HG03095 (cell line): ENCODE measurements around the gene PSMC5.
"Not testable (repeated sequence)": the region's sequence is repeated elsewhere in the genome, so short reads cannot be mapped to it uniquely, and the experiment has no call there.

Experiments used
- ATAC-seq: cut with Tn5 transposase; IDR thresholded peaks from one replicate; pipeline ENCODE4 v1.9.1; 2021; ENCODE audit warnings: moderate library complexity; ENCODE audit not compliant: unreplicated experiment

The PSMC5 gene

GRCh38 chr17:63827002-63827800 lies at the start of gene PSMC5, which contains the start of gene FTSJ3:
TSS of gene PSMC5 (plus strand) at chr17:63827431. CDS start at chr17:63827491, 60 bp downstream.
TSS of gene FTSJ3 (minus strand) at chr17:63827663. CDS start at chr17:63826902, 761 bp downstream.
- ATAC-seq, result peak; percentile 79

GRCh38 chr17:63780507-63780906 lies 46.7 kb upstream of the PSMC5 start:
- ATAC-seq, result no peak

- no peak for ATAC-seq
Observed at GRCh38 chr17:63780928-63781327, 46.3 kb upstream of the PSMC5 start.

GRCh38 chr17:63783522-63783921 lies 43.7 kb upstream of the PSMC5 start:
- ATAC-seq, result no peak

- no peak for ATAC-seq
Observed at GRCh38 chr17:63785556-63785955, 41.7 kb upstream of the PSMC5 start.

GRCh38 chr17:63786117-63786516 lies 41.1 kb upstream of the PSMC5 start:
- ATAC-seq, result no peak

GRCh38 chr17:63786971-63787711 lies 40.1 kb upstream of the PSMC5 start:
- no peak for ATAC-seq

GRCh38 chr17:63790057-63790456 lies 37.2 kb upstream of the PSMC5 start:
- no peak for ATAC-seq

GRCh38 chr17:63792055-63792729 lies 35.0 kb upstream of the PSMC5 start:
- ATAC-seq, result no peak

GRCh38 chr17:63796375-63796774 lies 30.9 kb upstream of the PSMC5 start:
- ATAC-seq, result not testable (repeated sequence)

- no peak for ATAC-seq
Observed at GRCh38 chr17:63798572-63799106, 28.6 kb upstream of the PSMC5 start.

- no peak for ATAC-seq
Observed at GRCh38 chr17:63800783-63801182, 26.4 kb upstream of the PSMC5 start.

- no peak for ATAC-seq
Observed at GRCh38 chr17:63804328-63804727, 22.9 kb upstream of the PSMC5 start.

- no peak for ATAC-seq
Observed at GRCh38 chr17:63805591-63805990, 21.6 kb upstream of the PSMC5 start.

- no peak for ATAC-seq
Observed at GRCh38 chr17:63809970-63810369, 17.3 kb upstream of the PSMC5 start.

GRCh38 chr17:63816123-63816522 lies 11.1 kb upstream of the PSMC5 start:
- ATAC-seq, result no peak

GRCh38 chr17:63816669-63817068 lies 10.6 kb upstream of the PSMC5 start:
- ATAC-seq, result no peak

GRCh38 chr17:63817736-63818385 lies 9.4 kb upstream of the PSMC5 start:
- no peak for ATAC-seq

GRCh38 chr17:63819131-63819530 lies 8.1 kb upstream of the PSMC5 start:
- ATAC-seq, result no peak

GRCh38 chr17:63819585-63820537 lies 7.4 kb upstream of the PSMC5 start:
- ATAC-seq, result no peak
